Activated naive CD8-positive, alpha-beta T cell treated with anti-CD3 and anti-CD28 coated beads, Interleukin-2, amount 10 ng/mL, durations not matched to agents 7 days and 5 days (primary cell): ENCODE data around the gene TBL1XR1. TPM values are rescaled to one million over a fixed set of nuclear protein-coding genes. Genes with fewer than 3 reads are reported as not detected.
A peak's percentile ranks its signal among the peaks of the same experiment; 100 is the strongest.

ENCODE experiments used
- ATAC-seq: fragments of 150-1000 bp; cut with Tn5 transposase; one replicate; pipeline ENCODE4 v1.10.0; 2021; ENCODE audit warnings: low read depth, moderate library complexity
- POLR2A ChIA-PET: fragments of 350-600 bp; sonication (Branson Sonifier 250); formaldehyde crosslinking; loops from one replicate; lab custom pipeline; 2021; ENCODE audit warnings: antibody characterized with exemption; lab: Charles Lee
- DNase-seq: peaks from one replicate; pipeline ENCODE4 v3.0.0; 2021
- H3K27ac Mint-ChIP-seq: one replicate; pipeline ENCODE4 v1.8.0; 2022; ENCODE audit warnings: mild to moderate bottlenecking, mixed read lengths
- H3K27me3 Mint-ChIP-seq: one replicate; pipeline ENCODE4 v1.8.0; 2022; ENCODE audit warnings: mild to moderate bottlenecking, moderate library complexity, mixed read lengths
- H3K36me3 Mint-ChIP-seq: one replicate; pipeline ENCODE4 v1.8.0; 2021; ENCODE audit warnings: mild to moderate bottlenecking, mixed read lengths
- H3K4me1 Mint-ChIP-seq: one replicate; pipeline ENCODE4 v1.8.0; 2021; ENCODE audit warnings: mixed read lengths
- H3K4me3 Mint-ChIP-seq: one replicate; pipeline ENCODE4 v1.8.0; 2022; ENCODE audit warnings: mild to moderate bottlenecking, moderate library complexity, mixed read lengths
- H3K9me3 Mint-ChIP-seq: one replicate; pipeline ENCODE4 v1.8.0; 2021; ENCODE audit warnings: mixed read lengths
- total RNA-seq, 2 experiments: library from RNA; stranded (reverse); gene quantifications; one replicate each; pipeline ENCODE4 v1.2.3, GENCODE V29; 2021

The TBL1XR1 gene
- total RNA-seq, 2 experiments from 2014 or later, result 176 TPM

DNA sequence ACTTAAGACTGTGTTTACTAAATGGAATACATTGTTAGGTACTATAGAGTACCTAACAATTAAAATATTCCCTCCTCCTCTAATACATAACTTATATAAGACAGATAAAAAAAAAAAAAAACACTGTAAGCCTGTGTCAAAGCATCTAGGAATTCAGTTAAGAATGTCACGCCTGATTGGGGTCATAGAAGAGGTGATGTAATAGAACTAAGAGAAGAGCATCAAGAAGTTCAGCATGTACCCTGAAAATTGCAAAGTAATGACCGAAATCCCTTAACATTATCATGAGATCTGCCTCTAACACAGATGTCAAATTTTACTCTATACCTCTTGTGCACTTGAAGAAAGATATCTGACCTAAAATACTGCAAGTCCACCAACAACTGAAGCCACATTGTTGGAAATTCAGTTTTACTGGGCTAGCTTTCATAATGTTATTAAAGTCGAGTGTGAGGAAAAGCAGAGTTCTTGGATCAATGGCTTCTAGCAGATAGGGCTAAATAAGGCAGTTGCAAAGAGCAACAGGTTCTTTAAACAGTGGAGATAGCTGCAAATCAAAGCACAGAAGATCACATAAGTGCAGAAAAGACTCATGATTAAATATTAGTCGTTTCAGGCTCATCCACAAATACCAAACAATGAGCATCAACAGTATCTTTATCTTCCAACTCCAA, 75.0 kb downstream of the TBL1XR1 start:
- H3K9me3 Mint-ChIP-seq, result peaks cover 14% of the 10 kb centered on the region
- POLR2A ChIA-PET, result no interaction called here
- H3K4me3 Mint-ChIP-seq, result no peak overlapping the region
- DNase-seq, result no peak
- no peak for ATAC-seq
- no peak overlapping the region for H3K27ac Mint-ChIP-seq
- H3K27me3 Mint-ChIP-seq, result no peaks in the 10 kb centered on the region
- H3K36me3 Mint-ChIP-seq, result peaks cover 66% of the 10 kb centered on the region
- peaks cover 33% of the 10 kb centered on the region for H3K4me1 Mint-ChIP-seq

DNA sequence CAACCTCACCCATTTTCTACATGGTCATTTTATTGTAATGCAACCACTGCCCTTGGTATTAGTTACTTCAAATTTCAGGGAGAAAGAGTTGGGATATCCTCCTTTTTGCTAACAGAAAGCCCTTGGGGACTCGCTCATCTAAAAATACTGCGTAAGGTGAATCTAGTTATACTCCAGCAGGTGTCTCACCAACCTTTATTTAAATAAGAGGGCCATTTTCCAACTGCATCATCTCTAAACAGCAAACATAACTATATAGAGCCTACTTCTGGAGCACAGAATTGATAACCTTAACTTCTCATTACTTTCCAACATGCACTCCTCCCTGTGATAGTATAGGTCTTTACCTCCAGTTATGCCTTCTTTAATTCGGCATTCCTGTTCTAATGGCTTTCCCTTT, 77.5 kb downstream of the TBL1XR1 start:
- no peak for ATAC-seq
- Mint-ChIP-seq H3K4me3 (no peak overlapping the region), H3K27me3 (no peaks in the 10 kb centered on the region), H3K9me3 (peaks cover 16% of the 10 kb centered on the region), H3K27ac (no peak overlapping the region), H3K36me3 (peaks cover 58% of the 10 kb centered on the region), H3K4me1 (peaks cover 29% of the 10 kb centered on the region)
- no peak for DNase-seq
- POLR2A ChIA-PET, result no interaction called here

DNA sequence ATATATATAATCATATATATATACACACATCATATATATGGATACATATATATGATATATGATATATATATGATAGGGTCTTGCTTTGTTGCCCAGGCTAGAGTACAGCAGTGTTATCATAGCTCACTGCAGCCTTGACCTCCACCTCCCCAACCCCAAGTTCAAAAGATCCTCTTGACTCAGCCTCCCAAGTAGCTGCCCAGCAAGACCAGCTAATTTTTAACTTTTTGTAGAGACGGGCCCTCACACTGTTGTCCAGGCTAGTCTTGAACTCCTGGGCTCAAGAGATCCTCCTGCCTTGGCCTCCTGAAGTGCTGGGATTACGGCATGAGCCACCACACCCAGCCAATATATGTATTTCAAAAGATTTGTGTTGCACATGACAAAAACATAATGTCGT, 83.0 kb downstream of the TBL1XR1 start:
- peaks cover 30% of the 10 kb centered on the region for H3K36me3 Mint-ChIP-seq
- H3K27me3 Mint-ChIP-seq, result no peaks in the 10 kb centered on the region
- POLR2A ChIA-PET, result interaction anchor here (0.6 kb wide), 1 partner anchor 19 kb away, joined by 4 read pairs; no protein-coding TSS in a partner anchor
- ATAC-seq, result no peak
- no peak for DNase-seq
- H3K9me3 Mint-ChIP-seq, result peaks cover 6% of the 10 kb centered on the region
- H3K4me3 Mint-ChIP-seq, result no peak overlapping the region
- H3K27ac Mint-ChIP-seq, result no peak overlapping the region
- peaks cover 42% of the 10 kb centered on the region for H3K4me1 Mint-ChIP-seq

DNA sequence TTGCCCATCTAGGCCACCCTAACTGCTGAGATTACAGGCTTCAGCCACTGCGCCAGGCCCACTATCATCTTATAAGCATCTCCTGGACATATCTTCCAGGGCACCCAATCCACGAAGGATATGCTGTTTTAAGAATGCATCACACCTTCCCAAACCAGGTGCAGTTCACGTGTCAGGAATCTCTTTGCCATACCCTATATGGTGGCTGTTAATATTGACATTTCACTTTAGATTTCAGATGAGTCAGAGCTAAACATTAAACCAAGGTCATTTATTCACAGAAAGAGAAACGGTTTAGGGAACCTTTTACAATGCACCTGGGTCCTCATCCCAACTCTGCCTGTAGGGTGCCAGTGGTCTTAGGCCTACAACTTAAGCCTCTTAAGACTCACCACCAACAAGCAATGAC, 85.7 kb downstream of the TBL1XR1 start:
- H3K4me3 Mint-ChIP-seq, result no peak overlapping the region
- ATAC-seq (no peak), DNase-seq (no peak)
- peaks cover 23% of the 10 kb centered on the region for H3K36me3 Mint-ChIP-seq
- H3K4me1 Mint-ChIP-seq, result peaks cover 39% of the 10 kb centered on the region
- no peak overlapping the region for H3K27ac Mint-ChIP-seq
- POLR2A ChIA-PET, result no interaction called here
- peaks cover 4% of the 10 kb centered on the region for H3K9me3 Mint-ChIP-seq
- H3K27me3 Mint-ChIP-seq, result no peaks in the 10 kb centered on the region

GRCh38 chr3:177110895-177111294, 86.4 kb downstream of the TBL1XR1 start:
- Mint-ChIP-seq H3K36me3 (peaks cover 18% of the 10 kb centered on the region), H3K27me3 (no peaks in the 10 kb centered on the region), H3K27ac (peak overlapping the region; percentile 18), H3K4me1 (peaks cover 42% of the 10 kb centered on the region), H3K9me3 (peaks cover 2% of the 10 kb centered on the region), H3K4me3 (peak overlapping the region; percentile 11)
- ATAC-seq (no peak), DNase-seq (no peak)
- POLR2A ChIA-PET, result interaction anchor here (0.8 kb wide), 1 partner anchor 85 kb away, joined by 3 read pairs; no protein-coding TSS in a partner anchor

- Mint-ChIP-seq H3K27me3 (no peaks in the 10 kb centered on the region), H3K4me3 (no peak overlapping the region), H3K4me1 (peaks cover 44% of the 10 kb centered on the region), H3K9me3 (peaks cover 2% of the 10 kb centered on the region), H3K36me3 (peaks cover 14% of the 10 kb centered on the region), H3K27ac (peak overlapping the region; percentile 6)
- ATAC-seq (no peak), DNase-seq (no peak)
- POLR2A ChIA-PET, result interaction anchor here (0.8 kb wide), 1 partner anchor 85 kb away, joined by 3 read pairs; no protein-coding TSS in a partner anchor
These were observed 86.9 kb downstream of the TBL1XR1 start for GRCh38 chr3:177110386-177110785.

DNA sequence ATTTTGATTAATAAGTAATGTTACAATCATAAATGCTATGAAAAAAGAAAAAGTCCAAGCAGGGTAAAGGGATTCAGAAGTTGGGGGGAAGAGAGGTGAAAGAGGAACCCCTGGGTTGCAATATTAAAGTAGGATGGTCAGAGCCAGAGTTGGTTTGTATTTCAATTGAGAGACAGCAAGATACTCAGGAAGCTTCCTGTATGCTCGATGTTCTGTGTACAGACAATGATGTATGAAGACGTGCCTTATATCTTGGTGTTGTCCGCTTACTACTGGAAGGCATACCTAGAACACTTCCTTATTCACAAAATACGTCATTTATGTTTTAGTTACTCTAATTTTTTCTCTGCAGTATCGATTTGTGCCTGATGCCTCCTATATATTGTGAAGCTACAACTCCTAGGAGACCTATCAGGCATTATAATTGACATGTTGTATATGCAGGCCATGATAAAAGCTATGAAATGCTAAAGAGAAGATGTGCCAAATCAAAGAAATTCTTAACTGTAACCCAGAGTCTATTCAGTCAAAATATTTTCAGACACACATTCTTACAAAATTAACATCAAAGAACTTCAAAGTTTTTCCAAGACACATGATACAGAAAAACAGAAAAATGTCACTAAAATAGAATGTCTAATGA, 87.5 kb downstream of the TBL1XR1 start:
- peaks cover 43% of the 10 kb centered on the region for H3K4me1 Mint-ChIP-seq
- H3K4me3 Mint-ChIP-seq, result no peak overlapping the region
- H3K36me3 Mint-ChIP-seq, result peaks cover 13% of the 10 kb centered on the region
- peaks cover 2% of the 10 kb centered on the region for H3K9me3 Mint-ChIP-seq
- ATAC-seq, result peak; percentile 86
- no peak for DNase-seq
- H3K27ac Mint-ChIP-seq, result no peak overlapping the region
- no peaks in the 10 kb centered on the region for H3K27me3 Mint-ChIP-seq
- POLR2A ChIA-PET, result no interaction called here

GRCh38 chr3:177108648-177109047, 88.6 kb downstream of the TBL1XR1 start:
- H3K4me3 Mint-ChIP-seq, result no peak overlapping the region
- H3K36me3 Mint-ChIP-seq, result peaks cover 12% of the 10 kb centered on the region
- H3K27ac Mint-ChIP-seq, result no peak overlapping the region
- H3K4me1 Mint-ChIP-seq, result peaks cover 45% of the 10 kb centered on the region
- DNase-seq (no peak), ATAC-seq (no peak)
- POLR2A ChIA-PET, result no interaction called here
- H3K9me3 Mint-ChIP-seq, result peaks cover 2% of the 10 kb centered on the region
- H3K27me3 Mint-ChIP-seq, result no peaks in the 10 kb centered on the region

GRCh38 chr3:177107461-177108239, 89.6 kb downstream of the TBL1XR1 start:
- POLR2A ChIA-PET, result no interaction called here
- peaks cover 2% of the 10 kb centered on the region for H3K9me3 Mint-ChIP-seq
- H3K36me3 Mint-ChIP-seq, result peaks cover 7% of the 10 kb centered on the region
- no peak for DNase-seq
- H3K4me1 Mint-ChIP-seq, result peaks cover 42% of the 10 kb centered on the region
- ATAC-seq, result no peak
- no peak overlapping the region for H3K4me3 Mint-ChIP-seq
- no peak overlapping the region for H3K27ac Mint-ChIP-seq
- no peaks in the 10 kb centered on the region for H3K27me3 Mint-ChIP-seq

DNA sequence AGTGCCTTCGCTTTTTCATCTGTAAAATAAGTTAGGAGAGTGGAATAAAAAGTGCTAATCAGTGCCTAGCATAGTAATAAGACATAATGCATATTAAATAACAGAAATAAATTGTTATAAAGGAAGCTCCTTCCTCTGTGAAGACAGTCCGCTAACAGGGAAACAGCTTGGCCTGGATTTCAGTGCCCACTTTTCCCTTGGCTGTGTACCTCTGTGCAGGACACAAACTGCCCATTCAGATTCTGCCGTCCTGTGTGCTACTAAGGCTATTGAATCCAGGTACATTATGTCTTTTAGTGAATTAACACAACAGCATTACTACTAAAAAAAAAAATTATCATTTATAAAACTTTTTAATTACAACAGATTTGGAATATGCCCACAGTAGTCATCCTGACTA, 90.7 kb downstream of the TBL1XR1 start:
- no peak for ATAC-seq
- Mint-ChIP-seq H3K27me3 (no peaks in the 10 kb centered on the region), H3K4me3 (no peak overlapping the region), H3K4me1 (peaks cover 41% of the 10 kb centered on the region), H3K27ac (no peak overlapping the region), H3K9me3 (peaks cover 3% of the 10 kb centered on the region), H3K36me3 (peaks cover 12% of the 10 kb centered on the region)
- POLR2A ChIA-PET, result no interaction called here
- DNase-seq, result no peak

DNA sequence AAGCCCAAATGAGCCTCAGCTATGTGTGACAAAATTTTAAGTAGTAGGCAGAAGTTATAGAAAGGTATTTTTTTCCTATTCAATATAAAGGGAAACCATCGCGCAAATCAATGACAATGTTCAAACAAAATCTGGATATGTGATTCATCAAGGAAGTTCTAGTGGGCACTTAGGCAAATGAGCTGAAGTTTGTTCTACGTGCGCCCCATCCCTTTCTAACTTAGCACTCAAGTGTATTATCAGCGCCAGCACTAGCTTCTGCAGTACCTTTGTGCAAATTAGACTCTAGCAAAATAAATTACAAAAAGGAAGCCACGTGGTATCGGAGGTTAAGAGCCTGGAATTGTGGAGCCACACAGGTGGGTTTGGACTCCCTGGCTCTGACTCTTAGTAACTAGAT, 91.1 kb downstream of the TBL1XR1 start:
- POLR2A ChIA-PET, result no interaction called here
- peaks cover 3% of the 10 kb centered on the region for H3K9me3 Mint-ChIP-seq
- DNase-seq, result no peak
- H3K4me1 Mint-ChIP-seq, result peaks cover 38% of the 10 kb centered on the region
- H3K27ac Mint-ChIP-seq, result no peak overlapping the region
- H3K4me3 Mint-ChIP-seq, result no peak overlapping the region
- H3K27me3 Mint-ChIP-seq, result no peaks in the 10 kb centered on the region
- peaks cover 17% of the 10 kb centered on the region for H3K36me3 Mint-ChIP-seq
- ATAC-seq, result no peak

DNA sequence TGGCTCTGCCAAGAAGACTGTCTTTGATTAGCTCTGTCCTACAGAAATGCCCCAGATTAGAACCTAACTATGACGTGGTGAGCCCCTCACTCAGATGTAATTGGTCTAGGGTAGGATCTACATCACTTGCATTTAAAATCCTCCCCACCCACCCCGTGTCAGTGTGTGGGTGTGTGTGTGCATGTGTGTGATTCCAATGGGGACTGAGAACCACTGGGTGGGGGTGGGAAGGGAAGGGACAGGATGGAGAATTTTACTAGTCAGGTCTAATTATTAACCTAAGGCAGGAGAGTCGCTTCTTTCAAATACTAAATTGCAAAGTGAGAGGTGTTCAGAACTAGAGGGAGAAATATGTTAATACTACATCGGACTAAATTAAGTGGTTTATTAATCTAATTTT, 91.7 kb downstream of the TBL1XR1 start:
- DNase-seq (no peak), ATAC-seq (no peak)
- Mint-ChIP-seq H3K27ac (no peak overlapping the region), H3K27me3 (no peaks in the 10 kb centered on the region), H3K9me3 (peaks cover 3% of the 10 kb centered on the region), H3K4me1 (peaks cover 33% of the 10 kb centered on the region), H3K36me3 (peaks cover 20% of the 10 kb centered on the region), H3K4me3 (no peak overlapping the region)
- POLR2A ChIA-PET, result no interaction called here

- H3K4me1 Mint-ChIP-seq, result peaks cover 21% of the 10 kb centered on the region
- H3K4me3 Mint-ChIP-seq, result no peak overlapping the region
- POLR2A ChIA-PET, result no interaction called here
- ATAC-seq (no peak), DNase-seq (no peak)
- H3K9me3 Mint-ChIP-seq, result peaks cover 3% of the 10 kb centered on the region
- no peaks in the 10 kb centered on the region for H3K27me3 Mint-ChIP-seq
- no peak overlapping the region for H3K27ac Mint-ChIP-seq
- peaks cover 21% of the 10 kb centered on the region for H3K36me3 Mint-ChIP-seq
These were observed 92.8 kb downstream of the TBL1XR1 start for GRCh38 chr3:177104299-177104992.
